HepG2 (cell line): ENCODE measurements around the gene ZNF483. TPM values are rescaled to one million over a fixed set of nuclear protein-coding genes. Genes with fewer than 3 reads are reported as not detected.

Source experiments
- ARID5B ChIP-seq: IDR thresholded peaks from 2 replicates; pipeline ENCODE4 v1.4.0; 2020; ENCODE audit warnings: mild to moderate bottlenecking, missing genetic modification reagents
- CREB1 ChIP-seq, 2 experiments: fragments of 450-650 bp in 1 of 2; IDR thresholded peaks; 2 replicates each; pipeline ENCODE4 v1.6.1; 2016 to 2017; ENCODE audit warnings: control low read depth in 1 of 2, mild to moderate bottlenecking in 1 of 2, missing compliant biosample characterization in 1 of 2, missing genetic modification characterization in 1 of 2
- JDP2 ChIP-seq: sonication (generic); formaldehyde crosslinking; IDR thresholded peaks from 2 replicates; pipeline ENCODE4 v1.8.1; 2022; ENCODE audit warnings: missing genetic modification reagents, borderline replicate concordance
- MIXL1 ChIP-seq: IDR thresholded peaks from 2 replicates; pipeline ENCODE4 v1.6.1; 2016
- NBN ChIP-seq: fragments of 450-650 bp; conservative IDR thresholded peaks from 2 replicates; pipeline ENCODE4 v1.6.1; 2017
- NCOR1 ChIP-seq: fragments of 200-600 bp; sonication (generic); IDR thresholded peaks from 2 replicates; pipeline ENCODE4 v1.7.0; 2017; ENCODE audit warnings: antibody characterized with exemption, low read length, borderline replicate concordance
- REPIN1 ChIP-seq: sonication (generic); formaldehyde crosslinking; IDR thresholded peaks from 2 replicates; pipeline ENCODE4 v1.8.0; 2022; ENCODE audit warnings: missing genetic modification reagents, low read depth, mild to moderate bottlenecking, borderline replicate concordance
- SIX4 ChIP-seq: sonication (generic); formaldehyde crosslinking; IDR thresholded peaks from 2 replicates; pipeline ENCODE4 v1.4.0; 2020; ENCODE audit warnings: missing genetic modification reagents
- SMC3 ChIP-seq: IDR thresholded peaks from 2 replicates; pipeline ENCODE4 v1.6.1; 2011; ENCODE audit warnings: low read length, improper control_type of control experiment
- SMYD3 ChIP-seq: sonication (generic); formaldehyde crosslinking; IDR thresholded peaks from 2 replicates; pipeline ENCODE4 v1.8.1; 2023; ENCODE audit warnings: mild to moderate bottlenecking, missing genetic modification reagents
- ZGPAT ChIP-seq: IDR thresholded peaks from 2 replicates; pipeline ENCODE4 v1.6.1; 2016; ENCODE audit warnings: mild to moderate bottlenecking
- ZSCAN9 ChIP-seq: IDR thresholded peaks from 2 replicates; pipeline ENCODE4 v1.6.1; 2016; ENCODE audit warnings: borderline replicate concordance
- polyA plus RNA-seq, 8 experiments: library from polyadenylated mRNA; depleted of rRNA in 3 of 8; stranded (reverse) in 7 of 8; unstranded in 1 of 8; fragments of >200 nt; fragmentation: Illumina TruSeq in 4 of 8; extraction: Trizol in 4 of 8; gene quantifications; 2 replicates each; pipeline versions ENCODE4 v1.2.1 to v1.2.3, GENCODE V29; 2011 to 2016; ENCODE audit warnings: low read depth in 4 of 8, missing spikeins in 1 of 8, mixed read lengths in 1 of 8; ENCODE audit not compliant: insufficient read depth in 1 of 8
- total RNA-seq, 5 experiments: library from RNA; depleted of rRNA; stranded (reverse); fragments of >200 nt; fragmentation: Illumina TruSeq; extraction: Trizol; gene quantifications; 2 replicates each; pipeline ENCODE4 v1.2.3, GENCODE V29; 2016; ENCODE audit warnings: low read depth in 1 of 5
- TF ChIP-seq, protein P1 (sequence below): sonication (generic); formaldehyde crosslinking; IDR thresholded peaks from 2 replicates; pipeline ENCODE4 v1.5.0; 2020; ENCODE audit warnings: missing genetic modification reagents
- TF ChIP-seq, protein P2 (sequence below): sonication (generic); formaldehyde crosslinking; IDR thresholded peaks from 2 replicates; pipeline ENCODE4 v1.5.0; 2020; ENCODE audit warnings: missing genetic modification reagents

ZNF483 gene
- total and polyA plus RNA-seq, 2 of the 13 experiments (the other 11 are each of a cell fraction or from before 2014, with no cell fraction given), result 2.0 to 9.5 TPM

DNA sequence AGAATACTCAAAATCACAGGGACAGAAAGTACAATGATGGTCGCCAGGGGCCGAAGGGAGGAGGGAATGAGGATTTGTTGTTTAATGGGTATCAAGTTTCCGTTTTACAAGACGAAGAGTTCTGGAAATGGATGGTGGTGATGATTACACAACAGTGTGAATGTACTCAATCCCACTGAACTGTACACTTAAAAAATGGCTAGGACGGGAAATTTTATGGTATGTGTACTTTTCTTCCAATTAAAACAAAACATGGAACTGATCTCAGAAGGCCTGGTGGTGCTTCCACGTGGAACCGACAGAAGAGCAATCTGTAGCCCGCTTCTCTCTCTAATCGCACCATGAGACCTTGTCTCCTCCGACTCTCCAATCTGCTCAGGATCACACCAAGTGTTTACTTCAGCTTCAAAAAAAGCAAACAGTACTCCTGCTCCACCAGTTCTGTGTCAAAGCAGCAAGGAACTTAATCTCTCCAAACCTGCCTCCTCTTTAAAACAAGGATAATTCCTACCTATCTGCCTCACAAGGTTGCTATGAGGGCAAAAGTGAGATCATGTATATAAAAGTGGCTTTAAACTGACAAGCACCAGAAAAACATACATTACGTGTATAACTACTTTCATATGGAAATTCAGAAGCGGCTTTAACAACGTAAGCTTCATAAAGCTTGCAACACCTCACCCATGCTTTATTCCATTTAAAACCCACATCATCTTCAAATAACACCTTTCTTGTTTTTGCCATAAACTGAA is 42.9 kb upstream of the ZNF483 start (continued):
- TF ChIP-seq REPIN1 (CRISPR knock-in tag), result peak; percentile 23; the same call in 1 of the 2 replicates
- TF ChIP-seq, protein P1, sequence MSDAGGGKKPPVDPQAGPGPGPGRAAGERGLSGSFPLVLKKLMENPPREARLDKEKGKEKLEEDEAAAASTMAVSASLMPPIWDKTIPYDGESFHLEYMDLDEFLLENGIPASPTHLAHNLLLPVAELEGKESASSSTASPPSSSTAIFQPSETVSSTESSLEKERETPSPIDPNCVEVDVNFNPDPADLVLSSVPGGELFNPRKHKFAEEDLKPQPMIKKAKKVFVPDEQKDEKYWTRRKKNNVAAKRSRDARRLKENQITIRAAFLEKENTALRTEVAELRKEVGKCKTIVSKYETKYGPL, result peak; percentile 74; the same call in 1 of the 2 replicates
- TF ChIP-seq ZGPAT (CRISPR knock-in tag), result 0 out of 2 replicates have a peak, but pooled peaks have one; percentile 12
- TF ChIP-seq NBN, result no peak
- no peak for TF ChIP-seq JDP2 (CRISPR knock-in tag)
- TF ChIP-seq MIXL1, result no peak
- TF ChIP-seq NCOR1, result no peak
- TF ChIP-seq CREB1 (IDR thresholded peaks at IDR 0.05), result no peak
- TF ChIP-seq CREB1 (CRISPR knock-in tag; IDR thresholded peaks at IDR 0.05), result peak; percentile 53; the same call in 1 of the 2 replicates
- peak; percentile 77; the same call in 1 of the 2 replicates for TF ChIP-seq SMYD3
- TF ChIP-seq ZSCAN9 (CRISPR knock-in tag), result no peak
- TF ChIP-seq ARID5B (CRISPR knock-in tag), result peak; percentile 44
- TF ChIP-seq SIX4 (CRISPR knock-in tag), result peak; percentile 76
- TF ChIP-seq, protein P2, sequence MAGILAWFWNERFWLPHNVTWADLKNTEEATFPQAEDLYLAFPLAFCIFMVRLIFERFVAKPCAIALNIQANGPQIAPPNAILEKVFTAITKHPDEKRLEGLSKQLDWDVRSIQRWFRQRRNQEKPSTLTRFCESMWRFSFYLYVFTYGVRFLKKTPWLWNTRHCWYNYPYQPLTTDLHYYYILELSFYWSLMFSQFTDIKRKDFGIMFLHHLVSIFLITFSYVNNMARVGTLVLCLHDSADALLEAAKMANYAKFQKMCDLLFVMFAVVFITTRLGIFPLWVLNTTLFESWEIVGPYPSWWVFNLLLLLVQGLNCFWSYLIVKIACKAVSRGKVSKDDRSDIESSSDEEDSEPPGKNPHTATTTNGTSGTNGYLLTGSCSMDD (CRISPR knock-in tag), result no peak
- TF ChIP-seq SMC3, result no peak
